Measurements from ENCODE around the gene SURF2. TPM values are rescaled to one million over a fixed set of nuclear protein-coding genes. Genes with fewer than 3 reads are reported as not detected.
A peak's percentile ranks its signal among the peaks of the same experiment; 100 is the strongest.
"Not testable (repeated sequence)": the region's sequence is repeated elsewhere in the genome, so short reads cannot be mapped to it uniquely, and the experiment has no call there.

SURF2 gene
- total RNA-seq, 4 donors from 2014 or later: 16.1 to 36.4 (median 28.7) TPM

DNA sequence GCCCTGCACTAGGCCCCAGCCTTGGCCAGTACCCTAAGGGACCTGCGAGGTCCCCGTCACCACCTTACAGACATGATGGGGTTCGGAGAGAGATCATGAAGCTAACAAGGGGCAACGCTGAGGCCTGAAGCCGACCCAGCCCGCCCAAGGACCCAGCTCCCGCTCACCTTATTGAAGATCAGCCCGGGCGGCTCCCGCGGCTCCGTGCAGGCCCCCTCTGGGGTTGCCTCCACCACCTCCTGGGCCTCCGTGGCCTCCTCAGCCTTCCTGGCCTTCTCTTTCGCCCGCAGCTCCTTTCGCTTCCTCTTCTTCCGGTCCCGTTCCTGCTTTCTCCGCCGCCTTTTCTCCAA, 24.0 kb upstream of the SURF2 start:
- Histone ChIP-seq H3K27ac (replicated peaks in 1 of 4) (no peak overlapping the region), H3K4me1 (peaks cover 19 to 37% (median 30%) of the 10 kb centered on the region in 4 donors), H3K27me3 (no peaks in the 10 kb centered on the region), H3K36me3 (peaks cover 36 to 49% (median 44%) of the 10 kb centered on the region in 4 donors), H3K4me3 (no peak overlapping the region), H3K9me3 (no peaks in the 10 kb centered on the region)
- DNase-seq (ENCODE audit: extremely low spot score): no peak
- TF ChIP-seq, protein P1, sequence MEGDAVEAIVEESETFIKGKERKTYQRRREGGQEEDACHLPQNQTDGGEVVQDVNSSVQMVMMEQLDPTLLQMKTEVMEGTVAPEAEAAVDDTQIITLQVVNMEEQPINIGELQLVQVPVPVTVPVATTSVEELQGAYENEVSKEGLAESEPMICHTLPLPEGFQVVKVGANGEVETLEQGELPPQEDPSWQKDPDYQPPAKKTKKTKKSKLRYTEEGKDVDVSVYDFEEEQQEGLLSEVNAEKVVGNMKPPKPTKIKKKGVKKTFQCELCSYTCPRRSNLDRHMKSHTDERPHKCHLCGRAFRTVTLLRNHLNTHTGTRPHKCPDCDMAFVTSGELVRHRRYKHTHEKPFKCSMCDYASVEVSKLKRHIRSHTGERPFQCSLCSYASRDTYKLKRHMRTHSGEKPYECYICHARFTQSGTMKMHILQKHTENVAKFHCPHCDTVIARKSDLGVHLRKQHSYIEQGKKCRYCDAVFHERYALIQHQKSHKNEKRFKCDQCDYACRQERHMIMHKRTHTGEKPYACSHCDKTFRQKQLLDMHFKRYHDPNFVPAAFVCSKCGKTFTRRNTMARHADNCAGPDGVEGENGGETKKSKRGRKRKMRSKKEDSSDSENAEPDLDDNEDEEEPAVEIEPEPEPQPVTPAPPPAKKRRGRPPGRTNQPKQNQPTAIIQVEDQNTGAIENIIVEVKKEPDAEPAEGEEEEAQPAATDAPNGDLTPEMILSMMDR (IDR thresholded peaks at IDR 0.05): no peak
- TF ChIP-seq EP300 (IDR thresholded peaks at IDR 0.05): no peak
- TF ChIP-seq POLR2AphosphoS5 (IDR thresholded peaks at IDR 0.05): no peak
- no peak for TF ChIP-seq POLR2A (IDR thresholded peaks at IDR 0.05; ENCODE audit: low read depth)
- WGBS: 94% methylated on average over 20 of the region's 20 CpGs
- intact Hi-C loops (cut with DNase I): loop anchor here (5.0 to 10.0 kb wide), 2 partner anchors 145 to 228 kb away; no protein-coding TSS in a partner anchor

DNA sequence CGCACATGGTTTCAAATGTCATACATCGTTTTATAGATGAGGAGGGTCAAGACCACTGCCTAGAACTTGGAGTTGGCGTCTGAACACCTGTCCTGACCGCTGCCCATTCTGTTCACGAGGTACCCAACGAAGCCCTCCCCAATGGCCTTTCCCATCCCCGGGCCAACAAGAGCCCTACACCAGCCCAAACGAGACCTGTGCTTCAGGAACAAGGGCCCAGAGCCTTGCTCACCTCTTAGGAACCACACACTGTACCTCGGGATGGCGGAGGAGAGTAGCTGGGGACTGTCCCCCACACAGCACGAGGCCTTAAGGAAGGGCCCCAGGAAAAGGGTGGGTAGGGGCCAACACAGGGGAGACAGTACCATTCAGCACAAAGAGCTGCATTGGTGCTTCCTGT, 23.3 kb upstream of the SURF2 start:
- TF ChIP-seq EP300 (IDR thresholded peaks at IDR 0.05): no peak
- no peak for TF ChIP-seq POLR2AphosphoS5 (IDR thresholded peaks at IDR 0.05)
- TF ChIP-seq, protein P1 (IDR thresholded peaks at IDR 0.05): no peak
- TF ChIP-seq POLR2A (IDR thresholded peaks at IDR 0.05; ENCODE audit: low read depth): no peak
- H3K4me3 ChIP-seq: no peak overlapping the region

DNA sequence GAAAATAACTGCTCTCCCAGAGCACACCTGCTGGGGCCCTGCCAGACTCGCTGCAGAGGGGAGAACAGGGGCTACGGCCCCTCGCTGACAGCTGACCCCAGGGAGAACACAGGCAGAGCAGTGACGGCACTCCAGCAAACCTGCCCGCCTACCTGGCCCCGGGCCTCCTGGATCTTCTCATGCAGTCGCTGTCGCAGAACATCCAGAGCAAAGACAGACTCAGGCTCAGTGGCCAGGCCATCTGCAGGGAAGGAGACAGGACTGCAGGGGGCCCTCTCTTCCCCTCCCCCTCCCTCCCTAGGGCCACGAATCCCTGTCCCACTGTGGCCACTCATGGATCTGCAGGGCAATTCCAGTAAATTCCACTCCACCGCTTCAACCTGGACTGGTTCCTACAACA, 22.8 kb upstream of the SURF2 start:
- no peak overlapping the region for H3K27ac ChIP-seq (replicated peaks in 1 of 4)
- H3K27me3 ChIP-seq: no peaks in the 10 kb centered on the region
- peaks cover 36 to 52% (median 44%) of the 10 kb centered on the region in 4 donors for H3K36me3 ChIP-seq
- no peak overlapping the region for H3K4me3 ChIP-seq
- H3K9me3 ChIP-seq: no peaks in the 10 kb centered on the region
- 60% methylated on average over 1 of the region's 10 CpGs for WGBS
- peaks cover 19 to 37% (median 30%) of the 10 kb centered on the region in 4 donors for H3K4me1 ChIP-seq
- TF ChIP-seq EP300 (IDR thresholded peaks at IDR 0.05): no peak
- TF ChIP-seq POLR2A (IDR thresholded peaks at IDR 0.05; ENCODE audit: low read depth): no peak
- no peak for TF ChIP-seq POLR2AphosphoS5 (IDR thresholded peaks at IDR 0.05)
- TF ChIP-seq, protein P1 (IDR thresholded peaks at IDR 0.05): no peak
- intact Hi-C loops (cut with DNase I): loop anchor here (5.0 to 10.0 kb wide), 2 partner anchors 146 to 229 kb away; no protein-coding TSS in a partner anchor
- no peak for DNase-seq (ENCODE audit: extremely low spot score)

More for the DNA sequence above, 23.3 kb upstream of the SURF2 start:
- peaks cover 36 to 49% (median 44%) of the 10 kb centered on the region in 4 donors for H3K36me3 ChIP-seq
- H3K27me3 ChIP-seq: no peaks in the 10 kb centered on the region
- WGBS: 91% methylated on average over 11 of the region's 11 CpGs
- no peaks in the 10 kb centered on the region for H3K9me3 ChIP-seq
- DNase-seq (ENCODE audit: extremely low spot score): no peak
- peaks cover 19 to 37% (median 30%) of the 10 kb centered on the region in 4 donors for H3K4me1 ChIP-seq
- H3K27ac ChIP-seq (replicated peaks in 1 of 4): no peak overlapping the region
- intact Hi-C loops (cut with DNase I): loop anchor here (5.0 to 10.0 kb wide), 2 partner anchors 146 to 228 kb away; no protein-coding TSS in a partner anchor

DNA sequence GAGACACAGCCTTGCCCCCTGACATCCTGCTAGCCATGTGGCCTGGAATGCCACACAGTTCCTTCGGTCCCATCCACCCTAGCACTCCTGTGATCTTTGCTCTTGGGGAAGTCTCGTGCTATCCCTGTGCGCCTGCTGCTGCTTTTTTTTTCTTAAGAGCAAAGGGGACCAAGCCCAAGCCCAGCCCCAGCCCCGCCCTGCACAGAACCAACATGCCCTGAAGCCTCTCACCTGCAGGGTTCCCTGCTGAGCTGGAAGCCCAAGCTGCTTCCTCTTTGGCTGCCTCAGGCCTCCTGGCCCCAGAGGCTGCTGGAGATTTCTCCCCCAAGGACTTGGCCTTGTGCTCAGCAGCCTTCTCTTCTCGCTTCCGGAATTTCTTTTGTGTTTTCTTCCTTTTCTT, 22.2 kb upstream of the SURF2 start:
- intact Hi-C loops (cut with DNase I): loop anchor here (5.0 to 10.0 kb wide), 2 partner anchors 147 to 229 kb away; no protein-coding TSS in a partner anchor
- Histone ChIP-seq H3K4me1 (peaks cover 19 to 37% (median 30%) of the 10 kb centered on the region in 4 donors), H3K27ac (replicated peaks in 1 of 4) (no peak overlapping the region), H3K9me3 (no peaks in the 10 kb centered on the region), H3K36me3 (peaks cover 37 to 58% (median 46%) of the 10 kb centered on the region in 4 donors), H3K4me3 (no peak overlapping the region), H3K27me3 (no peaks in the 10 kb centered on the region)
- 94% methylated on average over 6 of the region's 6 CpGs for WGBS
- no peak for DNase-seq (ENCODE audit: extremely low spot score)
- TF ChIP-seq POLR2AphosphoS5 (IDR thresholded peaks at IDR 0.05): no peak
- TF ChIP-seq EP300 (IDR thresholded peaks at IDR 0.05): no peak
- TF ChIP-seq POLR2A (IDR thresholded peaks at IDR 0.05; ENCODE audit: low read depth): no peak
- TF ChIP-seq, protein P1 (IDR thresholded peaks at IDR 0.05): no peak

DNA sequence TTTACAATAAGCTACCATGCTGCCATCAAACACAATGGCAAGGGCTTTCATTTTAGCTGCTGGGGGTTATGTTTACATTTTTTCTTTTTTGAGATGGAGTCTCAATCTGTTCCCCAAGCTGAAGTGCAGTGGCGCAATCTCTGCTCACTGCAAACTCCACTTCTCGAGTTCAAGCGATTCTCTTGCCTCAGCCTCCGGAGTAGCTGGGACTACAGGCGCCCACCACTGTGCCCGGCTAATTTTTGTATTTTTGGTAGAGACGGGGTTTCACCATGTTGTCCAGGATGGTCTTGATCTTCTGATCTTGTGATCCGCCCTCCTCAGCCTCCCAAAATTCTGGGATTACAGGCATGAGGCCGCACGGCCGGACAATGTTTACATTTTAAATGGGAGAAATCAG, 21.5 kb upstream of the SURF2 start:
- not testable (repeated sequence) for DNase-seq (ENCODE audit: extremely low spot score); H3K27me3 ChIP-seq; H3K9me3 ChIP-seq; H3K27ac ChIP-seq (replicated peaks in 1 of 4)
- H3K4me3 ChIP-seq: peak overlapping the region; percentile 82 to 90 (median 86)
- H3K4me1 ChIP-seq: peaks cover 19 to 41% (median 34%) of the 10 kb centered on the region in 4 donors
- intact Hi-C loops (cut with DNase I): loop anchor here (5.0 to 10.0 kb wide), 2 partner anchors 148 to 230 kb away; no protein-coding TSS in a partner anchor
- WGBS: 74% methylated on average over 11 of the region's 11 CpGs
- peaks cover 41 to 65% (median 50%) of the 10 kb centered on the region in 4 donors for H3K36me3 ChIP-seq
